WERI-Rb-1 (cell line): ENCODE measurements around the gene UGCG.
"Not testable (repeated sequence)": the region's sequence is repeated elsewhere in the genome, so short reads cannot be mapped to it uniquely, and the experiment has no call there.

Experiments used
- DNase-seq: peaks from one replicate; pipeline ENCODE4 v3.0.0-alpha.2; 2020
- H3K27ac ChIP-seq: fragments of 250-450 bp; sonication (Bioruptor Pico); 2 replicates; pipeline ENCODE4 v1.5.1; 2020; ENCODE audit warnings: mild to moderate bottlenecking, moderate library complexity
- H3K27me3 ChIP-seq: fragments of 250-450 bp; sonication (Bioruptor Pico); 2 replicates; pipeline ENCODE4 v1.5.1; 2021; ENCODE audit warnings: mild to moderate bottlenecking, low read depth, moderate library complexity; ENCODE audit not compliant: insufficient read depth, severe bottlenecking
- H3K36me3 ChIP-seq: fragments of 250-450 bp; sonication (Bioruptor Pico); 2 replicates; pipeline ENCODE4 v1.5.1; 2020; ENCODE audit warnings: mild to moderate bottlenecking, moderate library complexity
- H3K4me3 ChIP-seq: 2 replicates; pipeline ENCODE4 v1.5.1; 2011; ENCODE audit warnings: low read depth, mild to moderate bottlenecking, control low read depth, low read length
- H3K9me3 ChIP-seq: fragments of 250-450 bp; sonication (Bioruptor Pico); 2 replicates; pipeline ENCODE4 v1.5.1; 2021; ENCODE audit warnings: mild to moderate bottlenecking, moderate library complexity; ENCODE audit not compliant: severe bottlenecking
- TF ChIP-seq, protein P1 (sequence below): IDR thresholded peaks from 2 replicates; pipeline ENCODE4 v1.5.1; 2011; ENCODE audit warnings: low read depth, mild to moderate bottlenecking, control low read depth, inconsistent platforms, low read length

UGCG gene

DNA sequence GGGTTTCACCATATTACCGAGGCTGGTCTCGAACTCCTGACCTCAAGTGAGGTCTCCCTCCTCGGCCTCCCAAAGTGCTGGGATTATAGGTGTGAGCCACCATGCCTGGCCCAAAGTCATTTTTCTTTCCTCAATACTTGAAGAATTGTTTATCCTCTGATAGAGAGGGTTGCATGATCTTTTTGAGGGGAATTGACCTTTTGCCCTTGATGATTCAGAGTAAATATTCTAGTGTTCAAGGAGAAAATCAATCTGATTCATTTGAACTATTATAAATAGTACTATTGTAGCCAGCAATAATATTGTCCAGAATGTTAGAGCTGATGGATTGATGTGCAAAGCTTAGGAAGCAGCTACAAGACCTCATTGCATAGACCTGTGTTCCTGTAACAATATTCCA, 47.1 kb downstream of the UGCG start:
- Histone ChIP-seq H3K27me3 (no peaks in the 10 kb centered on the region), H3K27ac (no peak overlapping the region), H3K4me3 (no peak overlapping the region), H3K9me3 (no peaks in the 10 kb centered on the region), H3K36me3 (no peaks in the 10 kb centered on the region)
- TF ChIP-seq, protein P1, sequence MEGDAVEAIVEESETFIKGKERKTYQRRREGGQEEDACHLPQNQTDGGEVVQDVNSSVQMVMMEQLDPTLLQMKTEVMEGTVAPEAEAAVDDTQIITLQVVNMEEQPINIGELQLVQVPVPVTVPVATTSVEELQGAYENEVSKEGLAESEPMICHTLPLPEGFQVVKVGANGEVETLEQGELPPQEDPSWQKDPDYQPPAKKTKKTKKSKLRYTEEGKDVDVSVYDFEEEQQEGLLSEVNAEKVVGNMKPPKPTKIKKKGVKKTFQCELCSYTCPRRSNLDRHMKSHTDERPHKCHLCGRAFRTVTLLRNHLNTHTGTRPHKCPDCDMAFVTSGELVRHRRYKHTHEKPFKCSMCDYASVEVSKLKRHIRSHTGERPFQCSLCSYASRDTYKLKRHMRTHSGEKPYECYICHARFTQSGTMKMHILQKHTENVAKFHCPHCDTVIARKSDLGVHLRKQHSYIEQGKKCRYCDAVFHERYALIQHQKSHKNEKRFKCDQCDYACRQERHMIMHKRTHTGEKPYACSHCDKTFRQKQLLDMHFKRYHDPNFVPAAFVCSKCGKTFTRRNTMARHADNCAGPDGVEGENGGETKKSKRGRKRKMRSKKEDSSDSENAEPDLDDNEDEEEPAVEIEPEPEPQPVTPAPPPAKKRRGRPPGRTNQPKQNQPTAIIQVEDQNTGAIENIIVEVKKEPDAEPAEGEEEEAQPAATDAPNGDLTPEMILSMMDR: no peak
- no peak for DNase-seq

DNA sequence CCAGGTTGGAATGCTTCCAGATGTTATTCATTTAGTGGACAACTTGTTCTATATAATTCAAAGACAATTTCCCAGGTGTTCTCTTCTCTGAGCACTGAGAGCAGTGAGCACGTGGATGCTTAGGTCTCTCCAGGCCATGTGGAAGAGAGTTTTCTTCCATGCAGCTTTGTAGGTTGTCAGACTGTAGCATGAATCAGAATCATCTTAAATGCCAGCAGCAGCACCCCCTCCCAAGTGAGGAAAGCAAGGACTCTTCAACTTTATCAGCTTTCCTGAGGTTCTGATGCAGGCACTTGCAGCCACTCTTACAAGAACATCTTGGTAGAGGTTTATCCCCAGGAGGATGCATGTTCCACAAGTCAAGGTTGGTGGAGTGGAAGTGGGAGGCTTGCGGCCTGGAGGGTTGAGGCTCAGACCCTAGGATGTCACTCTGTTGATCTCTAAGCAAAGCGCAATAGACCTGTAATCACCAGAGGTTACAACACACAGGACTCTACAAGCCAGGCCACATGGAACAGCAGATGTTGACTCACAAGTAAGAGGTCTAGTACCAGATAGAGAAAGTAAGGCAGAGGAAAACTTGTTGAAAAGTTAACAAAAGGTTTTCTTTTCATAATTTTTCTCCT, 47.7 kb downstream of the UGCG start:
- TF ChIP-seq, protein P1: no peak
- no peaks in the 10 kb centered on the region for H3K36me3 ChIP-seq
- H3K27me3 ChIP-seq: no peaks in the 10 kb centered on the region
- H3K4me3 ChIP-seq: no peak overlapping the region
- no peak overlapping the region for H3K27ac ChIP-seq
- H3K9me3 ChIP-seq: no peaks in the 10 kb centered on the region
- DNase-seq: no peak

GRCh38 chr9:111945216-111945615, 48.6 kb downstream of the UGCG start:
- TF ChIP-seq, protein P1: no peak
- H3K27ac ChIP-seq: no peak overlapping the region
- no peak overlapping the region for H3K4me3 ChIP-seq
- H3K36me3 ChIP-seq: no peaks in the 10 kb centered on the region
- H3K27me3 ChIP-seq: no peaks in the 10 kb centered on the region
- DNase-seq: no peak
- H3K9me3 ChIP-seq: no peaks in the 10 kb centered on the region

- not testable (repeated sequence) for H3K27me3 ChIP-seq, DNase-seq
Measured at GRCh38 chr9:111948109-111948508, 51.5 kb downstream of the UGCG start.

DNA sequence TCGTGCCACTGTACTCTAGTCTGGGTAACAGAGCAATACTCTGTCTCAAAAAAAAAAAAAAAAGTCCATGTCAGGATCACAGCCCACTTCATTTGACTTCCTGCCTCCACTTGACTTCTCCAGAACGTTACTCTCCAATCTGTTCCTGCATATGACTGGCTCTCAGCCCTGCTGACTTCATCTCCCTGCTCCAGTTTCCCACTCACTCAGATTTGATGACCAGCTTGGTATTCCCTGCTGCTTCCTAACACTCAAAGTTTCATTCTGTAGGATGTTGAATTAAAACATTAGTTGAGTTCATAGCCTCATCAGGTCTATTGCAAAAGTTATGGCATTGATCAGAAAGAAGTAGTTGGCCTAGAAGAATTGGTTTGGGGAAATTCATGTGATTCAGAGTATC, 52.3 kb downstream of the UGCG start:
- Histone ChIP-seq H3K27me3 (no peaks in the 10 kb centered on the region), H3K4me3 (no peak overlapping the region), H3K36me3 (no peaks in the 10 kb centered on the region), H3K9me3 (no peaks in the 10 kb centered on the region), H3K27ac (no peak overlapping the region)
- DNase-seq: no peak
- TF ChIP-seq, protein P1: no peak

More at GRCh38 chr9:111948109-111948508, 51.5 kb downstream of the UGCG start:
- not testable (repeated sequence) for H3K9me3 ChIP-seq, H3K27ac ChIP-seq, H3K36me3 ChIP-seq, H3K4me3 ChIP-seq

DNA sequence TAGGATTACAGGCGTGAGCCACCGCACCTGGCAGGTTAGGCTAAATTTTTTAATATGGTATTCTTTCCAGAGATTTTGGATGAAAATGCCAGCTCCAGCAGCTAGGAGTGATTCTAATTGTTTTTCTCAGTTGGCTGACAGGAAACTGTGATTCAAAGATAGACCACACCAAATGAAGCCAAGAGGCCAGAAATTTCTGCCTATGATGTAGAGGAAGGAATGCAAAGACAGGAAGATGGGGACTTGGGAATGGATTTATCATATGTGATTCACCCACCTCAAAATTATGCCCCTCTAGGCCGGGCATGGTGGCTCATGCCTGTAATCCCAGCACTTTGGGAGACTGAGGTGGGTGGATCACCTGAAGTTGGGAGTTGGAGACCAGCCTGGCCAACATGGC, 53.3 kb downstream of the UGCG start:
- TF ChIP-seq, protein P1: no peak
- no peak overlapping the region for H3K4me3 ChIP-seq
- H3K27ac ChIP-seq: no peak overlapping the region
- H3K9me3 ChIP-seq: no peaks in the 10 kb centered on the region
- DNase-seq: no peak
- H3K36me3 ChIP-seq: no peaks in the 10 kb centered on the region
- H3K27me3 ChIP-seq: no peaks in the 10 kb centered on the region
